SH-SY5Y (cell line): Measurements from ENCODE around the gene FAM184A.

Experiments
- GATA2 ChIP-seq: IDR thresholded peaks from 2 replicates; pipeline ENCODE4 v1.6.1; 2011; ENCODE audit warnings: mild to moderate bottlenecking, low read depth, low read length
- GATA3 ChIP-seq: IDR thresholded peaks from 2 replicates; pipeline ENCODE4 v1.6.1; 2011; ENCODE audit warnings: low read depth, mild to moderate bottlenecking, low read length, moderate library complexity

- TF ChIP-seq GATA2, result no peak
- no peak for TF ChIP-seq GATA3
Measured at GRCh38 chr6:119122336-119122735, 43.9 kb upstream of the FAM184A start.
